GM21576 (cell line): ENCODE results near the gene TCF3.

Experiments
- ATAC-seq: cut with Tn5 transposase; IDR thresholded peaks from one replicate; pipeline ENCODE4 v1.9.1; 2021; ENCODE audit warnings: mild to moderate bottlenecking, moderate library complexity; ENCODE audit not compliant: unreplicated experiment

The TCF3 gene

DNA sequence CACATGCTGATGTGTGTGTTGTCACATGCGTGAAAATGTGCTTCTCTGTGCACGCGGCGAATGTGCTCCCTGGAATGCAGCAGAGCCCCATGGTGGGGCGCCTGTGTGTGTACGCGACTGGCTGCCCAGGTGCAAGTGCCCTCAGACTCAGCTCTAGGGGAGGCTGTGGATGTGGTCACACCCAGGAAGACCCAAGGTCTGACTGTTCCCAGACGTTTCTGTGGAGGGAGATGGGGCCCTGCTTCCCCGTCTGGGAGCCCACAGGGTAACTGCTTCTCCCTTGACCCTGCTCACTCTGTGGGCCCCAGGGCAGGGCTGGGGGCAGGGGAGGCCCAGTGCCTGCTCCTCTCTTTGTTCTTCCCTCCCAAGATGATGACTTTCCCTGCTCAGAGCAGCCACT is 39.3 kb downstream of the TCF3 start:
- no peak for ATAC-seq

DNA sequence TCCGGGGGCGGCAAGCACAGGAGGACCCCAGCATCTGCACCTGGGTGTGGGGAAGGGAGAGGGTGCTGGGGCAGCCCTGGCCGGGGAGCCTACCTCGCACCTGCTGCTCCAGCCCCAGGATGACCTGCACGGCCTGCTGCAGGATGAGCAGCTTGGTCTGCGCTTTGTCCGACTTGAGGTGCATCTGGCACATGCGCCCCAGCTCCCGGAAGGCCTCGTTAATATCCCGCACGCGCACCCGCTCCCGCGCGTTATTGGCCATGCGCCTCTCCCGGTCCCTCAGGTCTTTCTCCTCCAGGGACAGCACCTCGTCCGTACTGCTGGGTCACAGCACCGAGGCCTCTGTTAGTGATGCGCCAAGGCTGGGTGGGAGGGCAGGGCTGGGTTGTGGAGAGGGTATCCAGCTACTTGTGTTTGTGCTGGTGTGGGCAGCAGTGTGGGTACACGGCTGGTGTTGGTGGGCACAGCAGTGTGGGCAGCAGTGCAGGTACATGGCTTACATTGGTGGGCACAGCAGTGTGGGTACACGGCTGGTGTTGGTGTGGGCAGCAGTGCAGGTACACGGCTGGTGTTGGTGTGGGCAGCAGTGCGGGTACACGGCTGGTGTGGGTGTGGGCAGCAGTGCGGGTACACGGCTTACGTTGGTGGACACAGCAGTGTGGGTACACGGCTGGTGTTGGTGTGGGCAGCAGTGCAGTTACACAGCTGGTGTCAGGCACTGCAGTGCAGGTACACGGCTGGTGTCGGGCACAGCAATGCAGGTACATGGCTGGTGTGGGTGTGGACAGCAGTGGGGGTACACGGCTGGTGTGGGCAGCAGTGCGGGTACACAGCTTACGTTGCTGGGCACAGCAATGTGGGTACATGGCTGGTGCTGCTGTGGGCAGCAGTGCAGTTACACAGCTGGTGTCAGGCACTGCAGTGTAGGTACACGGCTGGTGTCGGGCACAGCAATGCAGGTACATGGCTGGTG is 40.0 kb downstream of the TCF3 start:
- no peak for ATAC-seq

DNA sequence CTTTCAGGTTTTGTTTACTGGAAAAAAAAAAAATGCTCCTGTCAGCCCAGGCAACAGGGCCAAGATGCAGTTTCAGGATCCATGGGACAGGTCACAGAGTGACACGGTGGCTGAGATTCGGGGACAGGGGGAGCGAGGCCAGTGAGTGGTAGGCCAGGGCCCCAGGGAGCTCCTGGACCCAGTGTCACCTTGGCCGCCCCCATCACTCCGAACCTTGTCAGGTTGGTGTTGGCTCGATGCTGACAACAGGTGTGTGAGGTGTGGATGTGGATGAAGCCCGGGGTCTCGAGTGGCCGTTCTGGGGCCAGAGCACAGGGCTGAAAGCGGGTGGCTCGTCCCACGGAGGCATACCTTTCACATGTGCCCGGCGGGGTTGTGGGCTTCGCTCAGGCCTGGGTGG is 41.1 kb downstream of the TCF3 start:
- no peak for ATAC-seq

DNA sequence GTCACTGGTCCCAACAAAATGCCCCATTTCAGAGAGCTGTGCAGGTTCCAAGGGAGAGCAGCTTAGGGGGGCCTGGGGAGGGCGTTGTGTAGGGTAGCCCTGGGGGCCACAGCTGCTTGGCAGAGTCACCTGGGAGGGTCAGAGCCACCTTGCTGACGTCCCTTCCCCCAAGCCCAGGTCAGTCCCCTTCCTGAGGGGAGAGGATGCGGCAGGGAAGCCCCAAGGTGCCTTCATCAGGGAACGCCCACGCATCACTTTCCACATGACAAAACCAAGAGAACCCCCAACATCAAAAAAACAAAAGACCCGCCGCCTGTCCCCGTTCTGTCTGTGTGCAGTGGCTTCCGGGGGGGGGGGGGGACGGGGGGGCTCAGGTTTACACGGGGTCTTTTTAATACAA is 41.8 kb downstream of the TCF3 start:
- ATAC-seq, result no peak

DNA sequence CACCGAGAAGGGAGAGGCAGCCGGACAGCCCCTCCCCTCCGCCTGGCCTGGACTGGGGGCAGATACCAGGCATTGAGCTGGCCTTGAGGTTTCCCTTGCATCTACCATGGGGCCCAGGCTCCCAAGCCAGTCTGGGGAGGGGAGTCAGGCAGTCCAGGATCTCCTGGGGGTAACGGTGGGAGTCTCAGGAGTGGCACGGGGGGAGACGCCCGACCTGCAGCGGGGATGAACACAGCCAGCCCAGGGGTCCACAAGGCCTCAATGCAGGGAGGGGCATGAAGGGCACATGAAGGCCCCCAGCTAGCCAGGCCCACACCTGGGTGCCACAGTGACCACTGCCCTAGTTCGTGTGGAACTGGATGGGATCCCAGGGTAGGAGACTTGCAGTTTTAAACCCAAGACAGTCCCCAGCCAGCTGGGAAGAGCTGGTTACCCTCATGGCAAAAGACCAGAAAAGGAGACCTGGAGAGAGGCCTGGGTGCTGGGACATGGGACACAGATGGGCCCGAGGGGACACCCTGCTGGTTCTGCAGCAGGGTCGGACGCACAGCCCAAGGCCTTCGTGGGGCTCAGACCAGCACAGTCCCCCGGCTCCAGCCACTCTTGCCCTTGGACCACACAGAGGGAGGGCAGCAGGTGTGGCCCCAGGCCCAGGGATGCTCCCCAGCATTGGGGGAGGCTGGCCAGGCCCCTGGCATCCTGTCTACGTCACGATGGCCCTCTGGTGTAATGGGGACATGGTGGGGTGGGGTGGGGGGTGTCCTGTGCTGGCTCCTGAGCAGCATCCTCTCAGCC is 42.5 kb downstream of the TCF3 start:
- ATAC-seq, result no peak

DNA sequence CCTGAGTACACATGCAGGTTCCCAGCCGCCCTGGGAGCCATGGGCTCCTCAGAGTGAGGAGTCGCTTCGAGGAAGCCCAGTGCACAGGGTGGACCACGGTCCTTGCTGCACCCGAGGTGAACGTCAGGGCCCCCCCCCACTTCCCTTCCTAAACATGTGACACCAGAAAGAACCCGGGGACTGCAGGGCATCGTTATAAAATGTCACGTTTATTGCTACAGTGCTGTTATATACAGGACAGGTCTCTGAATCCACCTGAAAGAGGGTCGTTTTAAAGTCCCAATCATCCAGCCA is 43.4 kb downstream of the TCF3 start:
- no peak for ATAC-seq

DNA sequence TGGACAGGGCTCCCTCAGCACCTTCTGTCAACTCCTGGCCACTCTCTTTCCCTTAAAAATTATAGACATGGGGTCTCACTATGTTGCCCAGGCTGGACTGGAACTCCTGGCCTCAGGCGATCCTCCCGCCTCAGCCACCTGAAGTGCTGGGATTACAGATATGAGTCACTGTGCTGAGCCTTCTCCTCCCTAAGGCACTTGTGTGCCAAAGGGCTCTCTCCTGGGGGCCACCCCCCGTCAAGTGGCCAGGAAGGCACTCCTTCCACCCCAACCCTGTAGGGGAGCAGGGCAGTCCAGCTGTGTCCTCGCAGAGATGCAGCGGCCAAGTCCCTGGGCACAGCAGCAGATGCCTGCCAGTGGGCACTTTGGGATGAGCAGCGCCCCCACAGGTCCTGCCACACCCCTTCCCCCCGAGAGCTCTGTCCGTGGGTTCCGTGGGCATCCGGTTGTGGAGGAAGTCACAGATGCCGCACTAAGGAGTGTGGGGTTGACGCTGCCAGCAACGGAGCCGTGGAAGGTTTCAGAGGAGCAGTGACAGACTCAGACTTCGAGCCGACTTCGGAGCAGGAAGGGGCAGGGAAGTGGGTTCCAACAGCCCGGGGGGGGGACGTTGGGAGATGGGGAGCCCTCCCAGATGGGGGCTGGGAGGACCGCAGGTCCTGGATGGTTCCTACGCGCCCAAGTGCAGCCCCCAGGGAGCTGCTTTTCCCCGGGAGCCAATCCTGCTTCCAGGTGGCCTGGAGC is 43.9 kb downstream of the TCF3 start:
- ATAC-seq, result no peak

DNA sequence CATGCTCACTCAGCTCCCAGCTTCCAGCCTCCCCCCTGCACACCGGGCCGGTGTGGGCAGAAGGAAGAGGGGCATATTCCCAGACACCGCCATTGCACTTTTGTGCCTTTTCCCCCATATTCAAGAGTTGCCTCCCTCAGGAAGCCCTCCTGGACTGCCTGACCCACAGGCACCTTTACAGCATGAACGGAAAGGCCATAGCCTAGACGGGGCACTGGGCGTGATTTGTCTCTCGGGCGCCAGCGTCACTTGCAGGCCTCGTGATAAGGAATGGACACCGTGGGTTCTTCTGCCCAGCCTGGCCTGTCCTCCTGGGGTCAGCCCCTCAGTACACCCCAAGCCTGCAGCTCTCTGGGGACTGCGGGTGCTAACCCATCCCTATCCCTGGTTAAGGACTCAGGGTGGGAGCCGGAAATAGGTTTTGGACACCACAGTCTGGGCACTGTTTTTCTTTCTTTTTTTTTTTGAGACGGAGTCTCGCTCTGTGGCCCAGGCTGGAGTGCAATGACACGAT is 46.2 kb downstream of the TCF3 start:
- no peak for ATAC-seq

DNA sequence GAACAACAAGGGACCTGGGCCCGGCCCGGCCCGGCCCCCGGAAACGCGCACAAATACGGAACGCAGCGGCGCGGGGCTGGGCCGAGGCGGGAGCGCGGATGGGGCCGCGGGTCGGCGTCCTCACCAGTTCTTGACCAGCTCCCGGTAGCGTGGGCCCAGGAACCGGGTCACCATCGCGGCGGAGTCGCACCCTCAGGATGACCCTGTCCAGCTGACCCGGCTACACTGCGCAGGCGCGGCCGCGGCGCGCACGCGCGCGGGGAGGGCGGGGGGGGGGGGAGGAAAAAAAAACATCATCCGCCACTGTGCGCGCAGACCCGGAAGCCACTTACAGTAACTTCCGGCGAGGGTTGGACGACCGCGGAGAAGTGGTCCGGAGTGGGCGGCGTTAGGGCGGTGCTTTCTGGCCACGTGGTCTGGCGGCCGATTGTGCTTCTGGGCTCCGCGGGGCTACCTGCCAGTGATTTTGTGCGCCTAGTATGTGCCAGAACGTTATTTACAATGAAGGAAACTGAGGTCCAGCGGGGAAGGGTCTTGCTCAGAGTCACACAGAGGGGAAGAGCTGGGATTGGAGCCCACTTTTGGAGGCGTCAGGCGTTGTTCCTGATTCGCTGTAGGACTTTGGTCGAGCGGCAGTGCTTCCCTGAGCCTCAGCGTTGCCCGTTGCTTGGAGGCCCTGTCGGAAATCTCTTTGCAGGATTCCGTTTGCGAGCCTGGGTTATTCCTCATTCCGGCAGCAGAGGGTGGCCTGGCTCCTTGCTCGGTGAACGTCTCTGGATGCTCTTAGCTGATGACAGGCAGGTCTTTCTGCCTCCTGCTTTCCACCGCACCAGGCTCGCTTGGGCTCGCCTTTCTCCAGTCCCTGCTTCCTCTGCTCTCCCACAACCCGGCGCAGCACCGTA is 46.9 kb downstream of the TCF3 start, which contains the start of gene UQCR11:
TSS of gene UQCR11 (minus strand) at position 227 of the 902 bp plus-strand sequence. CDS start at position 174, 53 bp downstream.
- peak; percentile 76 for ATAC-seq

DNA sequence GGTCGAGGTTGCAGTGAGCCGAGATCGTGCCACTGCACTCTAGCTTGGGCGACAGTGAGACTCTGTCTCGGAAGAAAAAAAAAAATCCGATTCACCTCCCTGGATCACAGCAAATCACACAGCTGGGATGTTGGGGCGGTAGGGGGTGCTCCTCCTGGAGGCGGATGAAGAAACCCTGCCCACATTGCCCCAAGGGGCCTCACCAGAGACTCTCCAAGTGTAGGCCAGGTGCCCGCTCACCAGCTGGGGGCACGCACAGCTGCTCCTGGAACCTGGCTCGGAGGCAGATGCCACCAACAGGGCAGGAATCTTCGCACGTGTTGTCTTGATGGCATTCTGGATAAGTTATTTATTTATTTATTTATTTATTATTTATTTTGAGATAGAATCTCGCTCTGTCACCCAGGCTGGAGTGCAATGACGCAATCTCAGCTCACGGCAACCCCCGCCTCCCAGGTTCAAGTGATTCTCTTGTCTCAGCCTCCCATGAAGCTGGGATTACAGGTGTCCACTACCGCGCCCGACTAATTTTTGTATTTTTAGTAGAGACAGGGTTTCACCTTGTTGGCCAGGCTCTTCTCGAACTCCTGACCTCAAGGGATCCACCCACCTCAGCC is 50.2 kb downstream of the TCF3 start:
- ATAC-seq, result no peak

DNA sequence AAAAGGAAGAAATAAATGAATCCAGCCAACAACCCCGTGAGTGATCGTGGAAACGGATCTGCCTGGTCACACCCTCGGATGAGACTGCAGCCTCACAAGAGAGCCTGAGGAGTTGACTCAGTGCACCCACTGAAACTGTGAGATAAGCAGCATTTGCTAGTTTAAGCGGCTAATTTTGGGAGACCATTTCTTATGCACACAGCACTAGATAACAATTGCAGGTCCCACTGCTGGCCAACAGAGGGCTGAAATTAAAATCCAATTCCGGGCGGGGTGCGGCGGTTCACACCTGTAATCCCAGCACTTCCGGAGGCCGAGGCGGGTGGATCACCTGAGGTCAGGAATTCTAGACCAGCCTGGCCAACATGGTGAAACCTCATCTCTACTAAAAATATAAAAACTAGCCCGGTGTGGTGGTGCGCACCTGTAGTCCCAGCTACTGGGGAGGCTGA is 50.8 kb downstream of the TCF3 start:
- ATAC-seq, result no peak

DNA sequence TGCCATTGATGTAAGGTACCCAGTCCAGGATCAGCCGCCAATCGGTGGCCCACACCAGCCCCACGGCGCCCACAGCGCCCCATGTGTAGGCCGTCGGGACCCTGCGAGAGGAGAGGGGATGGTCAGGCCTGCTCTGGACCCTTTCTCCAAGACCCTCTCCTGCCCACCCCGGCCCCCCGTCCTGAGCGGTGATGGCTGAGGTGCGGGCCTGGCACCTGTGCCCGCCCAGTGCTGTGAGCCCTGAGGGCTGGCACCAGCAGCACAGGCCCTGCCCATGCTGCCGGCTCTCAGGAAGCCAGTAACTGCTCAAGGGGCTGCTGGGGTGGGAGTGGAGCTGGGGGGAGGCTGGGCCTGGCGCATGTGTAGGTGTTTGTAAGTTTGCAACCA is 53.0 kb downstream of the TCF3 start:
- no peak for ATAC-seq

DNA sequence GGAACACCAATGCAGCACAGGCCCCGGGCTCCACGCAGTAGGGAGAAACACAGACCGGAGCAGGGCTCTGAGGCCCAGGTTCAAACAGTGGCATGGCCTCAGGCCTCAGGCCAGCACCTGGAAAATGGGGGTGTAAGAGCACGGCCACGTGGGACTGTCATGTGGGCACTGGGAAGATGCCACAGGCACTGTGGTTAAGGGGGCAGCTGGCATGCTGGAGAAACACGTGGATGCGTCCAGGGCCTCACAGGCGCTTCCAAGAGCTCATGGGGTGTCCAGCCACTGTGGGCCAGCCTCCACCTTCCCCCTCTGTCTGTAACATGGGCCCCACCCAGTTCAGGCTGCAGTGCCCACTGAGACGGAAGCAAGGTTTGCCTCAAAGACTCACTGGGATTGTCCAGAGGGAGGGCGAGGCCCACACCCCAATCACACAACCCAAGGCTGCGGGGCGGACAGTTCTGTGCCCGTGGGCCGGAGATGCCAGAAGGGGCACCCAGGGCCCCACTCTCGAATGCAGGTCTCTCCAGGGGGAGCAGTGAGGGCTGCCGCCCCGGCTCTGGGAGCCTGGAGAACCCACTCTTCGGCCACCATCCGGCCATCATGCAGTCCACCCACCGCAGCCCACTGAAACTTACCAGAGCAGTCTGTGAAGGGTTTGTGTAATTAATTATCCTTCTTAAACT is 53.5 kb downstream of the TCF3 start:
- no peak for ATAC-seq

DNA sequence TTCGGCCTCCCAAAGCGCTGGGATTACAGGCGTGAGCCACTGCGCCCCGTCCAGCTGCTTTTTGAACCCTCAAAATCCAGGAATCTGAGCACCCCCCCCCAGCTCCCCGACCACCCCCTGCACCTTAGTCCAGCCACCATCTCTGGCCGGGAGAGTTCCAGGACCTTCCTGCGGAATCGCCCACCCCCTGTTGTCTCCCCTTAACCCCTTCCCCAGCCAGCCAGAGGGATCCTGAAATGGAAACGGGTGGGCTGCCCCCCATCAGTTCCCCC is 59.0 kb downstream of the TCF3 start:
- no peak for ATAC-seq

DNA sequence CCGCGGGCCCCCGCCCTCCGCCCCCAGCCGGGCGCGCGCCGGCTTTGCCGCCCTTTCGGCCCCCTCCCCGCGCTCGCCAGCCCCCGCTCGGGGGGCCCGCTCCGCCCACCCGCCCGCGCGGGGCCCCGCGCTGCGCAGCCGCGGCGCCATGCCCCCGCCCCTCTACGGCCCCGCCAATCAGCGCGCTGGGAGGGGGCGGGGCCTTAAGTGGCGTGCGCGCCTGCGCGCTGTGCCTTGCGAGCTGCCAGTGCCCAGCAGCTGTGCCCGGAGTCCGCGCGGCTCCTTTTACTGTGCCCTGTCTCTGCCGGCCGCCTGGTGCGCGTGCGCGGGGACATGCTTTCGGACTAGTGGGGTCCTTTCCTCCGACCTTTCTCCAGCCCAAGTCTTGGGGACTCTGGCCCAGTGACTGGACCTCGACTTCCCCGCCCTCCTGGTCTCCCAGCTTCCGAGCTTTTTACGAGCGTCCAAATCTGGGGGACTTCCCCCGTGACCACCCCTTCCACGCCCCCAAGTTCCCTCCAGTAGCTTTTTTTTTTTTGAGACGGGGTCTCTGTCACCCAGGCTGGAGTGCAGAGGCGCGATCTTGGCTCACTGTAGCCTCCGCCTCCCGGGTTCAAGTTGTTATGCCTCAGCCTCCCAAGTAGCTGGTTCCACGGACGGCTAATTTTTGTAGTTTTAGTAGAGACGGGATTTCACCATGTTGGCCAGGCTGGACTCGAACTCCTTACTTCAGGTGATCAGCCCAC is 59.5 kb downstream of the TCF3 start, which contains the start of gene MBD3:
TSS of gene MBD3 (minus strand) at position 111 of the 746 bp plus-strand sequence. CDS start 234 bp downstream, outside the sequence.
- ATAC-seq, result peak; percentile 57

DNA sequence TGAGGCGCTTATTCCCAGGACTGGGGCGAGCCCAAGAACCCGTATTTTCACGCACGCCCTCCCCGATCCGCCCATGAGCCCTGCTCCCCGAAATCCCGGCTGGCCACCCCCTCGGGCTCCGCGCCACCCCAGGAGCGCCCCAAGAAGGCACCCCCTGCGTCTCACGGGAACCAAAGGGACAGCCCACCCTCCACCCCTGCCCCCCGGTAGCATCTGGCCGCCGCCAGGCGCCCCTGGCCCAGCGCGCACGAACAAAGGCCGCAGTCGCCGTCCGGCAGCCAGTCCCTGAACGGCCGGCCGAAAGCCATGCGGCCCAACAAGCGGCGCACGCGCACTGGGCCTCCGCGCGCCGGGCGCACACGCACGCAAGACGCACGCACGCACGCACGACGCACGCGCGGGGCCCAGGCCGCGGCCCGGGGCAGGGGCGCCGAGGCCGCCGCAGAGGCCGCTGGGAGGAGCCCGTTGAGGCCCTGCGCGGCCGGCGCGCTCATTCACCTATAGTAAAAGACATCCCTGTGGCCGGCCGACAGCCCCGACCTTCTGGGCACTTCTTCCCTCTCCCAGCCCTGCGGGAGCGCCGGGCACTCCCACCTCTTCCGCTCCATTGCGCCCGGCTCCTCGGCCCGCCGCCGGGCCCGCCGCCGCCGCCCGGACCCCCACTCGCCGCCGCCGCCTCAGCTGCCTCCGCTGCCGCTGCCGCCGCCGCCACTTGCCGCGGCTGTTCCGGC is 60.2 kb downstream of the TCF3 start:
- peak; percentile 61 for ATAC-seq

DNA sequence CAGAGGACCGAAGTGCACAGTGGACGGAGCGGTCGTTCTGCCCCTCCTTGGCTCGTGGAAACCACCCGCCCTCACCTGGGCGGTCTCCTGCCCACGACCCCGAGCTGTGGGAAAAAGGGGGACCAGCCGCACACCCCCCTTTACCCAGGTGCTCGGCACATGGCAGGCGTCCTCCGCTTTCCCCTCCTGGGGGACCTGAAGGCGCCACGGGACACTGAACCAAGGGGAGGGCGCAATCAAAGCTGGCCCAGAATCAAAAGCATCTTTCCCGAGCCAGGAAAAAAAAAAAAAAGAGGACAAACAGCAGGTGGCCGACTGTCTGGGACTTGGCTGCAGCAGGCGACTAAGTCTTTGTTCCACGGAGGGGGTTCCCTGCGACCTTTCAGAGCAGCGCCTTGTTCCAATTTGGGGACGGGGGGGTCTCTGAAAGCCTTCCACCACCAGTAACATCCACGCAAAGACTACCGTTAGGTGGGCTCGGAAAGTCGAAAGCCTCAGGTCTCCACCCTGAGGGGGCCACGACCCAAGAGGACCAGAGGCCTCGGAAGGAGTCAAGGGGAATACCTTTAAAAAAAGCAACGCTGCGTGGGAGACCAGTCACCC is 60.9 kb downstream of the TCF3 start:
- ATAC-seq, result no peak
